Activated CD4-positive, alpha-beta T cell treated with anti-CD3 and anti-CD28 coated beads for 1 hour (primary cell): ENCODE data around the gene TRIM52.
A peak's percentile ranks its signal among the peaks of the same experiment; 100 is the strongest.
"Not testable (repeated sequence)": the region's sequence is repeated elsewhere in the genome, so short reads cannot be mapped to it uniquely, and the experiment has no call there.

ENCODE experiments used
- DNase-seq: peaks from one replicate; pipeline ENCODE4 v3.0.0-alpha.2; 2020

The TRIM52 gene

DNA sequence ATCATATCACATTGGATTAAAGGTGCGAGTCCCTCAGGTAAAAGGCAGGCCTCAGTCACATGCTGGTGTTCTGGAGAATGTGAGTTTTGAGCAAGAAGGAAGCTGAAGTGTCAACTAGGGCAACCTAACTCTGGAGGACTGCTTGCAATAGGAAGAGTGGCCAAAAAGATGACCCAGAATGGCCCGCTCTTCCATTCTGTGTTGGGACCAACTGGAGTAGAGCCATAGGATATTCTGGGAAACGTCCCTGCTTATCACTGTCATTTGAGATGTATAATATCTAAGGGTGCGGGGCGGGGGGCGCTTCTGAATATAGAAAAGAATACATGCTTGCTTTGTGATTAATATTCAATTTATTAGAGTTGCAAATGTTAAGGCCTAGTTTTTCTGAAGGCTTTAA lies 48.9 kb downstream of the TRIM52 start:
- DNase-seq = no peak

DNA sequence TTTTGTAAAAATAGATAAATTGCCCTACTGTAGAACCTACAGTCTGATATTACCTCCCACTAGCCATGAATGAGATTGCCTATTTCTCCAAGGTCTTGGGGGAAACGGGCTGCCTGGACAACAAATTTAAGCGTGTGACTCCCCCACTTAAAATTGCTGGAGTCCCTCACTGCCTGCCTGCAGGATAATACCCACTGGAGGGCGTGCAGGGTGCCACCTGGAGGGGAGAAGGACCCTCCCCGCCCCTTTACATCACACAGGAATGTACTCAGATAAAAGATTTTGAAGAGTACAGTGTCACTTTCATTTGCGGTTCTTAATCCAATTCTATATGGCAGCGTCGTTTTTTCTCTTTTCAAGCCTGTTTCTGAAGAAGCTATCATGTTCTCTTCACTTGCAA lies 49.7 kb downstream of the TRIM52 start:
- no peak for DNase-seq

DNA sequence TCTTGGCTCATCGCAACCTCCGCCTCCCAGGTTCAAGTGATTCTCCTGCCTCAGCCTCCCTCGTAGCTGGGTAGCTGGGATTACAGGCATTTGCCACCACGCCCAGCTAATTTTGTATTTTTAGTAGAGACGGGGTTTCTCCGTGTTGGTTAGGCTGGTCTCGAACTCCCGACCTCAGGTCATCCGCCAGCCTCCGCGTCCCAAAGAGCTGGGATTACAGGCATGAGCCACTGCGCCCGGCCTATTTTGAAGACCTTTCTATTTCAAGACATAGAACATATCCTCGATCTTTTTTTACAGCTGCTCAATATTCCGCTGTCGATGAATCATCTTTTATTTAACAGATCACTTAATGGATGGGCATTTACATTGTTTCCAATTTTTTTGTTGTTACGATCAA lies 50.2 kb downstream of the TRIM52 start:
- DNase-seq = not testable (repeated sequence)

DNA sequence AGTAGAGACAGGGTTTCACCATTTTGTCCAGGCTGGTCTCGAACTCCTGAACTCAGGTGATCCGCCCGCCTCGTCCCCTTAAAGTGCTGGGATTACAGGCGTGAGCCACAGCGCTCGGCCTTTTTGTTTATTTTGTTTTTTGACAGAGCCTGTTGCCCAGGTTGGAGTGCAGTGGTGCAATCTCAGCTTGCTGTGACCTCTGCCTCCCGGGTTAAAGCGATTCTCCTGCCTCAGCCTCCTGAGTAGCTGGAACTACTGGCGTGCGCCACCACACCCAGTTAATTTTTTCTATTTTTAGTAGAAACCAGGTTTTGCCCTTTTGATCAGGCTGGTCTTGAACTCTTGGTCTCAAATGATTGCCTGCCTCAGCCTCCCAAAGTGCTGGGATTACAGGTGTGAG lies 50.8 kb downstream of the TRIM52 start:
- DNase-seq = not testable (repeated sequence)

DNA sequence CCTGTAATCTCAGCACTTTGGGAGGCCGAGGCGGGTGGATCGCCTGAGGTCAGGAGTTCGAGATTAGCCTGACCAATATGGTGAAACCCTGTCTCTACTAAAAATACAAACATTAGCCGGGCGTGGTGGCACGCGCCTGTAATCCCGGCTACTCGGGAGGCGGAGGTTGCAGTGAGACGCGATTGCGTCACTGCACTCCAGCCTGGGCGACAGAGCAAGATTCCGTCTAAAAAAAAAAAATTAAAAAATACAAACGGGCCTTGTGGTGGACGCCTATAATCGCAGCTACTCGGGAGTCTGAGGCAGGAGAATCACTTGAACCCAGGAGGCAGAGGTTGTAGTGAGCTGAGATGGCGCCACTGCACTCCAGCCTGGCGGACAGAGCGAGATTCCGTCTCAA lies 51.9 kb downstream of the TRIM52 start:
- not testable (repeated sequence) for DNase-seq

DNA sequence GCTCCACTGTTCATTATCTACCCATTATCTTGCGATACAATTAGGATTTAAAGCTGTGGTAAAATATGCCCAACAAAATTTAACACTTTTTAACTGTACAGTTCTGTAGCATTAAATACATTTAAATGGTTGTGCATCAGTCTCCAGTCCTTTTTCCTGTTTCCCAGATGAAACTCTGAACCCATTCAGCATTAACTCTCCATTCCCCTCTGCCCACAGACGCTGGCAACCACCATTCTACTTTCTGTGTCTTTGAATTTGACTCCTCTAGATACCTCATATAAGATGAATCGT lies 53.0 kb downstream of the TRIM52 start:
- no peak for DNase-seq

DNA sequence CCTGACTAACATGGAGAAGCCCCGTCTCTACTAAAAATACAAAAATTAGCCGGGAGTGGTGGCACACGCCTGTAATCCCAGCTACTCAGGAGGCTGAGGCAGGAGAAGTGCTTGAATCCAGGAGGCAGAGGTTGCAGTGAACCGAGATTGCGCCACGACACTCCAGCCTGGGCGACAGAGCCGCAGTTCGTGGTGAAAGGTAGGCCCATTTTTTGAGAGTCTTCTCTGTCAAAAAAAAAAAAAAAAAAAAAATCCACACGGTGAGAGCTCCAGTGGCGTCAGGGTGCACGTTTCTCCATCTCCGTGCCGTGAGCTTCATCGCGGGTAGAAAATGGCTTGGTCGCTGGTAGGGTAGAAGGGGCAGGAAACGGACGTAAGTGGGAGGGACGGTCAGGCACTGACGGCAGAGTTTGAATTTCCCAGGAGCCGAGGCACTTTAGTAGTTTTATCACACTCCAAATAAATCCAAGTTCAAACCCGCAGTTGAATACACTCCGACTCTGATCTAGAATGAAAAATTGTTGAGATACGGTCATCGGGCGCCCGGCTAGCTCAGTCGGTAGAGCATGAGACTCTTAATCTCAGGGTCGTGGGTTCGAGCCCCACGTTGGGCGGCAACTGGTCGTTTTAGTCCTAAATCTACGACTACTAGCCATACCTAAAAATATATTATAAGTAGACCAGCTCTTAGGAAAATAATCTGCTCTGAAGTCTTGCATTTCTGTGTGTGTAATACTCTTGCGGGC lies 53.6 kb downstream of the TRIM52 start:
- DNase-seq = peak; percentile 65

DNA sequence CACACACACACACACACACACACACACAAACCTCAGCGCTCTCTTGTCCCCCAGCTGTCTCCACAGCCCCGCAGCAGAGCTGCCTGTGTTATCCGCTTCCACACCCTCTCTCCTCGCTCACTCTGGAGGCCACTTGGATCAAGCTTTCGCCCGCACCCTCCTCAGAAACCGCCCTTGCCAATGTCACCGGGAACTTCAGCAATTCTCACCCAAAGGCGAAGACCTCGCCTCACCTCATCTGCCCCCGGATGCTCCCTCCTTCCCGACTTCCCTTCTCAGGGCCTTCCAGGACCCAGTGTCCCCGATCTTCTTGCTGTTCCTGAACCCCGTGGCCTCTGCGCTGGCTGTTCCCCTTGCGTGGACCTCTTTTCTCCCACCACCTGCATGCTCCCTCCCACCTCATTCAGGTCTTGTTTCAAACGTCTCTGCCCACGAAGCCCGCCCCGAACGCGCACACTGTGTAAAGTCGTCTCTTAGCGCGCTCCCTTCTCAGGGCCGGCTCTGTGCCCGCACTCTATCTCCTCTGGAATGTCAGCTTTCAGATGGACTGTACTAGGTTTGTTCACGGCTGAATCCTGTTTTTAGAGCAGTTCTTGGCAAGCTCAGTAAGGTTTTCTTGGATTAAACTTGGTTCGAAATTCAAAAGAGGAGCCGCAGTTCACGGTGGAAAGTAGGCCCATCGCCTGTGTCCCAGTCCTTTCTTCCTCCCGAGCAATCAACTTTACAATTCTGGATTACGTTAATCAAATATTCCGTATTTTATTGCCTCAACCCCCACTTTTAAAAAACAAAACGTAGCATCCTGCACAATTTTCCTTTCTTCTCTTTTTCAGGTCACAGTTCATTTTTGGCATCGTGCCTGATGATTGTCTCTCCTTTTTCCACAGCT lies 54.9 kb downstream of the TRIM52 start:
- DNase-seq = no peak
